ENCODE data around the gene OR51G2.
"Not testable (repeated sequence)": the region's sequence is repeated elsewhere in the genome, so short reads cannot be mapped to it uniquely, and the experiment has no call there.

The OR51G2 gene
- total RNA-seq = 0 reads per million in 2 donors

- no peak for DNase-seq
Measured at GRCh38 chr11:4919250-4919649, at the start of gene OR51G2. Gene OR51G2 (minus strand): TSS chr11:4919350. CDS start chr11:4915663, 3,687 bp downstream.

- no peak for DNase-seq
Measured at GRCh38 chr11:4962816-4963215, 43.7 kb upstream of the OR51G2 start.

GRCh38 chr11:4960877-4961276 lies 41.7 kb upstream of the OR51G2 start:
- DNase-seq = peak in 1 of 5 experiments; percentile 5

- DNase-seq = no peak
Measured at GRCh38 chr11:4957396-4957795, 38.2 kb upstream of the OR51G2 start.

- not testable (repeated sequence) for DNase-seq
Measured at GRCh38 chr11:4955613-4956012, 36.5 kb upstream of the OR51G2 start, which contains the start of gene OR51A2. Gene OR51A2 (minus strand): TSS chr11:4955713. CDS start chr11:4955713, 0 bp downstream.

GRCh38 chr11:4947505-4947904 lies 28.4 kb upstream of the OR51G2 start, which contains the start of gene OR51A4:
Gene OR51A4 (minus strand): TSS chr11:4947605. CDS start chr11:4947100, 505 bp downstream.
- DNase-seq = no peak

GRCh38 chr11:4936745-4937144 lies 17.6 kb upstream of the OR51G2 start:
- no peak for DNase-seq

- DNase-seq = no peak
Measured at GRCh38 chr11:4932751-4933150, 13.6 kb upstream of the OR51G2 start.

GRCh38 chr11:4926608-4927007 lies 7.5 kb upstream of the OR51G2 start:
- DNase-seq = no peak

GRCh38 chr11:4924239-4924638 lies 5.1 kb upstream of the OR51G2 start, which contains the start of gene OR51G1:
Gene OR51G1 (minus strand): TSS chr11:4924339. CDS start chr11:4924339, 0 bp downstream.
- no peak for DNase-seq

GRCh38 chr11:4922304-4922703 lies 3.2 kb upstream of the OR51G2 start:
- no peak for DNase-seq

GRCh38 chr11:4921796-4922195 lies 2.6 kb upstream of the OR51G2 start:
- DNase-seq = no peak

- DNase-seq = no peak
Measured at GRCh38 chr11:4916581-4916980, 2.6 kb downstream of the OR51G2 start.

- DNase-seq = no peak
Measured at GRCh38 chr11:4903484-4903883, 15.7 kb downstream of the OR51G2 start, which contains the start of gene OR51A7. Gene OR51A7 (plus strand): TSS chr11:4903783. CDS start chr11:4907370, 3,587 bp downstream.

GRCh38 chr11:4891996-4892640 lies 27.0 kb downstream of the OR51G2 start:
- no peak for DNase-seq

- DNase-seq = no peak
Measured at GRCh38 chr11:4890279-4890678, 28.9 kb downstream of the OR51G2 start.

GRCh38 chr11:4887591-4887990 lies 31.6 kb downstream of the OR51G2 start:
- DNase-seq = no peak

- no peak for DNase-seq
Measured at GRCh38 chr11:4886186-4886585, 33.0 kb downstream of the OR51G2 start.

- no peak for DNase-seq
Measured at GRCh38 chr11:4884361-4884760, 34.8 kb downstream of the OR51G2 start.

GRCh38 chr11:4882543-4882942 lies 36.6 kb downstream of the OR51G2 start:
- DNase-seq = no peak

- no peak for DNase-seq
Measured at GRCh38 chr11:4881860-4882500, 37.2 kb downstream of the OR51G2 start, which contains the start of gene OR51T1. Gene OR51T1 (plus strand): TSS chr11:4881900. CDS start chr11:4881900, 0 bp downstream.

- DNase-seq = no peak
Measured at GRCh38 chr11:4881188-4881587, 38.0 kb downstream of the OR51G2 start.

GRCh38 chr11:4865855-4866254 lies 53.3 kb downstream of the OR51G2 start:
- no peak for DNase-seq

- no peak for DNase-seq
Measured at GRCh38 chr11:4863876-4864275, 55.3 kb downstream of the OR51G2 start.

Data from T-helper 2 cell (primary cell).